HCEC 1CT (cell line): ENCODE results near the gene PRKAG2.

Experiments used
- DNase-seq: peaks from one replicate; pipeline ENCODE4 v3.0.0-alpha.2; 2017

Gene PRKAG2

GRCh38 chr7:151705636-151706276 is 171.2 kb downstream of the PRKAG2 start:
- peak; percentile 61 for DNase-seq

GRCh38 chr7:151704960-151705635 is 171.8 kb downstream of the PRKAG2 start:
- no peak for DNase-seq

- DNase-seq: no peak
Measured at GRCh38 chr7:151704299-151704959, 172.5 kb downstream of the PRKAG2 start.

GRCh38 chr7:151702961-151703360 is 174.0 kb downstream of the PRKAG2 start:
- DNase-seq: no peak

GRCh38 chr7:151700586-151701165 is 176.2 kb downstream of the PRKAG2 start:
- peak; percentile 66 for DNase-seq

GRCh38 chr7:151699928-151700319 is 177.0 kb downstream of the PRKAG2 start:
- no peak for DNase-seq

- DNase-seq: no peak
Measured at GRCh38 chr7:151699147-151699927, 177.6 kb downstream of the PRKAG2 start.

- no peak for DNase-seq
Measured at GRCh38 chr7:151697942-151698341, 179.0 kb downstream of the PRKAG2 start.

GRCh38 chr7:151697515-151697895 is 179.4 kb downstream of the PRKAG2 start:
- DNase-seq: no peak

GRCh38 chr7:151696721-151697514 is 180.0 kb downstream of the PRKAG2 start:
- no peak for DNase-seq

- no peak for DNase-seq
Measured at GRCh38 chr7:151695951-151696541, 180.9 kb downstream of the PRKAG2 start.

- no peak for DNase-seq
Measured at GRCh38 chr7:151694828-151695580, 181.9 kb downstream of the PRKAG2 start.

- DNase-seq: no peak
Measured at GRCh38 chr7:151694441-151694827, 182.5 kb downstream of the PRKAG2 start.

GRCh38 chr7:151693140-151693539 is 183.8 kb downstream of the PRKAG2 start:
- DNase-seq: no peak

GRCh38 chr7:151692721-151693120 is 184.2 kb downstream of the PRKAG2 start:
- no peak for DNase-seq

GRCh38 chr7:151691449-151691848 is 185.5 kb downstream of the PRKAG2 start:
- DNase-seq: no peak

GRCh38 chr7:151690606-151691005 is 186.3 kb downstream of the PRKAG2 start:
- DNase-seq: peak; percentile 14

GRCh38 chr7:151689196-151689971 is 187.5 kb downstream of the PRKAG2 start:
- no peak for DNase-seq

- no peak for DNase-seq
Measured at GRCh38 chr7:151688236-151688780, 188.6 kb downstream of the PRKAG2 start.
